Natural killer cell (primary cell): ENCODE data around the gene SLC35E4. TPM values are rescaled to one million over a fixed set of nuclear protein-coding genes. Genes with fewer than 3 reads are reported as not detected.

Experiments
- ATAC-seq, 3 donors: fragments of 150-1000 bp in 2 of 3; fragments of 200-7000 bp in 1 of 3; cut with Tn5 transposase; 1 replicate in 1 of 3; 2 replicates in 2 of 3; pipeline ENCODE4 v1.10.0; 2021; ENCODE audit warnings: mild to moderate bottlenecking in 2 of 3, moderate library complexity in 2 of 3
- DNase-seq, 2 donors: peaks; one replicate each; pipeline versions ENCODE4 v3.0.0 to v3.0.0-alpha.2; 2013 to 2021; ENCODE audit warnings: mixed read lengths in 1 of 2
- H3K27ac ChIP-seq: one replicate; pipeline ENCODE4 v1.5.1; 2013; ENCODE audit warnings: mild to moderate bottlenecking, low read length
- H3K27me3 ChIP-seq: one replicate; pipeline ENCODE4 v1.6.1; 2013; ENCODE audit warnings: low read length; ENCODE audit not compliant: control insufficient read depth, insufficient read depth
- H3K36me3 ChIP-seq: one replicate; pipeline ENCODE4 v1.6.1; 2013; ENCODE audit warnings: low read length; ENCODE audit not compliant: control insufficient read depth, insufficient read depth
- H3K4me1 ChIP-seq: one replicate; pipeline ENCODE4 v1.6.1; 2013; ENCODE audit warnings: low read length; ENCODE audit not compliant: control insufficient read depth, insufficient read depth
- H3K4me3 ChIP-seq: one replicate; pipeline ENCODE4 v1.5.1; 2013; ENCODE audit warnings: low read length
- H3K9me3 ChIP-seq: one replicate; pipeline ENCODE4 v1.6.1; 2013; ENCODE audit warnings: low read length; ENCODE audit not compliant: control insufficient read depth, insufficient read depth
- H3K27ac Mint-ChIP-seq, 2 donors: one replicate each; pipeline ENCODE4 v1.8.0; 2022; ENCODE audit warnings: mild to moderate bottlenecking in 2 of 2, mixed read lengths in 2 of 2, moderate library complexity in 1 of 2
- H3K27me3 Mint-ChIP-seq, 2 donors: one replicate each; pipeline ENCODE4 v1.8.0; 2022; ENCODE audit warnings: low read depth in 2 of 2, mixed read lengths in 2 of 2
- H3K36me3 Mint-ChIP-seq: one replicate; pipeline ENCODE4 v1.8.0; 2022; ENCODE audit warnings: mixed read lengths
- H3K4me1 Mint-ChIP-seq, 2 donors: one replicate each; pipeline ENCODE4 v1.8.0; 2022; ENCODE audit warnings: mixed read lengths in 2 of 2
- H3K4me3 Mint-ChIP-seq: one replicate; pipeline ENCODE4 v1.8.0; 2022; ENCODE audit warnings: mild to moderate bottlenecking, moderate library complexity, mixed read lengths
- H3K9me3 Mint-ChIP-seq, 2 donors: one replicate each; pipeline ENCODE4 v1.8.0; 2022; ENCODE audit warnings: mixed read lengths in 2 of 2
- WGBS: methylation state at CpG from one replicate; pipeline ENCODE4 v1.1.7; 2013; ENCODE audit warnings: missing lambda C conversion rate; ENCODE audit not compliant: insufficient coverage; 5-methylcytosine and 5-hydroxymethylcytosine counted together
- intact Hi-C: fragments of 100-400 bp; cut with micrococcal nuclease; formaldehyde crosslinking; loops from one replicate; pipeline ENCODE4 v1.14.2; 2022
- total RNA-seq, 4 donors: library from RNA; stranded (reverse); fragments of 120-200 nt in 1 of 4; gene quantifications; one replicate each; pipeline versions ENCODE4 v1.2.3 to v1.2.4, GENCODE V29; 2013 to 2022
- TF ChIP-seq, protein P1 (sequence below): fragments of 200-600 bp; IDR thresholded peaks from one replicate; pipeline ENCODE4 v1.8.0; 2022; ENCODE audit warnings: antibody characterized with exemption

Gene SLC35E4
- total RNA-seq, 3 donors from 2014 or later (not counting 1 experiment from before 2014, with no cell fraction given): 2.9 to 5.8 (median 2.9) TPM

DNA sequence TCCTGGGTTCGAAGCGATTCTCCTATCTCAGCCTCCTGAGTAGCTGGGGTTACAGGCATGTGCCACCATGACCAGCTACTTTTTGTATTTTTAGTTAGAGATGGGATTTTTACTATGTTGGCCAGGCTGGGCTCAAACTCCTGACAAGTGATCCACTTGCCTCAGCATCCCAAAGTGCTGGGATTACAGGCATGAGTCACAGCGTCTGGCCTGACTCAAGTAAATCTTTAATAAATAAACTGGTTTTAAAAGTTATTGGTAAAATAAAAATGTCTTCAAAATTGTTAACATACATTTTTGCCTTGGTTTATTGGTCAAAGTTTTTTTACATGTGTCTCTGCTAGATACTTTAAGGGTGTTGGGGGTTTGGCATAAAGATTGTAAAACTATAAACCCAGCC lies 36.6 kb upstream of the SLC35E4 start:
- H3K4me1 ChIP-seq: no peaks in the 10 kb centered on the region
- ATAC-seq (no peak), DNase-seq (no peak)
- no peaks in the 10 kb centered on the region for H3K36me3 ChIP-seq
- Mint-ChIP-seq H3K9me3 (no peaks in the 10 kb centered on the region), H3K36me3 (no peaks in the 10 kb centered on the region), H3K27ac (no peak overlapping the region), H3K4me3 (no peak overlapping the region), H3K27me3 (no peaks in the 10 kb centered on the region), H3K4me1 (no peaks in the 10 kb centered on the region)
- intact Hi-C loops: no loop called here
- 98% methylated on average over 2 of the region's 3 CpGs for WGBS
- H3K9me3 ChIP-seq: no peaks in the 10 kb centered on the region
- no peak overlapping the region for H3K27ac ChIP-seq
- H3K27me3 ChIP-seq: no peaks in the 10 kb centered on the region
- TF ChIP-seq, protein P1, sequence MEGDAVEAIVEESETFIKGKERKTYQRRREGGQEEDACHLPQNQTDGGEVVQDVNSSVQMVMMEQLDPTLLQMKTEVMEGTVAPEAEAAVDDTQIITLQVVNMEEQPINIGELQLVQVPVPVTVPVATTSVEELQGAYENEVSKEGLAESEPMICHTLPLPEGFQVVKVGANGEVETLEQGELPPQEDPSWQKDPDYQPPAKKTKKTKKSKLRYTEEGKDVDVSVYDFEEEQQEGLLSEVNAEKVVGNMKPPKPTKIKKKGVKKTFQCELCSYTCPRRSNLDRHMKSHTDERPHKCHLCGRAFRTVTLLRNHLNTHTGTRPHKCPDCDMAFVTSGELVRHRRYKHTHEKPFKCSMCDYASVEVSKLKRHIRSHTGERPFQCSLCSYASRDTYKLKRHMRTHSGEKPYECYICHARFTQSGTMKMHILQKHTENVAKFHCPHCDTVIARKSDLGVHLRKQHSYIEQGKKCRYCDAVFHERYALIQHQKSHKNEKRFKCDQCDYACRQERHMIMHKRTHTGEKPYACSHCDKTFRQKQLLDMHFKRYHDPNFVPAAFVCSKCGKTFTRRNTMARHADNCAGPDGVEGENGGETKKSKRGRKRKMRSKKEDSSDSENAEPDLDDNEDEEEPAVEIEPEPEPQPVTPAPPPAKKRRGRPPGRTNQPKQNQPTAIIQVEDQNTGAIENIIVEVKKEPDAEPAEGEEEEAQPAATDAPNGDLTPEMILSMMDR: no peak
- H3K4me3 ChIP-seq: no peak overlapping the region

GRCh38 chr22:30600921-30601320 lies 34.7 kb upstream of the SLC35E4 start:
- Histone ChIP-seq H3K4me3 (no peak overlapping the region), H3K4me1 (peaks cover 7% of the 10 kb centered on the region), H3K27me3 (no peaks in the 10 kb centered on the region), H3K9me3 (no peaks in the 10 kb centered on the region), H3K27ac (no peak overlapping the region), H3K36me3 (no peaks in the 10 kb centered on the region)
- H3K9me3 Mint-ChIP-seq: no peaks in the 10 kb centered on the region
- H3K4me1 Mint-ChIP-seq: peaks cover 5 to 7% of the 10 kb centered on the region in 2 donors
- H3K36me3 Mint-ChIP-seq: no peaks in the 10 kb centered on the region
- H3K27ac Mint-ChIP-seq: no peak overlapping the region
- ATAC-seq (no peak), DNase-seq (no peak)
- TF ChIP-seq, protein P1: no peak
- no peaks in the 10 kb centered on the region for H3K27me3 Mint-ChIP-seq
- no peak overlapping the region for H3K4me3 Mint-ChIP-seq
- intact Hi-C loops: no loop called here
- 43% methylated on average over 3 of the region's 3 CpGs for WGBS

DNA sequence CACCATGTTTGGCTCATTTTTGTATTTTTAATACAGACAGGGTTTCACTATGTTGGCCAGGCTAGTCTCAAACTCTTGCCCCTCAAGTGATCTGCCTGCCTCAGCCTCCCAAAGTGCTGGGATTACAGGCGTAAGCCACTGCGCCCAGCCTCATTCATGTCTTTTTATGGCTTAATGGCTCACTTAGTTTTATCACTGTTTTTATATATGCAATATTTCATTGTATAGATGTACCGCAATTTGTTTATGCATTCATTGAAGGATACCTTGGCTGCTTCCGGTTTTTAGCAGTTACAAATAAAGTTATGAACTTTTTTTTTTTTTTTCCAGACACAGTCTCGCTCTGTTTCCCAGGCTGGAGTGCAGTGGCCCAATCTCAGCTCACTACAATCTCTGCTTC lies 34.1 kb upstream of the SLC35E4 start:
- H3K27me3 ChIP-seq: no peaks in the 10 kb centered on the region
- no peak for DNase-seq
- intact Hi-C loops: no loop called here
- Mint-ChIP-seq H3K36me3 (no peaks in the 10 kb centered on the region), H3K27me3 (no peaks in the 10 kb centered on the region), H3K9me3 (no peaks in the 10 kb centered on the region), H3K4me1 (peaks cover 8 to 12% of the 10 kb centered on the region in 2 donors), H3K27ac (no peak overlapping the region), H3K4me3 (no peak overlapping the region)
- no peaks in the 10 kb centered on the region for H3K36me3 ChIP-seq
- no peak overlapping the region for H3K4me3 ChIP-seq
- peaks cover 12% of the 10 kb centered on the region for H3K4me1 ChIP-seq
- no peaks in the 10 kb centered on the region for H3K9me3 ChIP-seq
- no peak for ATAC-seq
- TF ChIP-seq, protein P1: no peak
- WGBS: 99% methylated on average over 5 of the region's 5 CpGs
- H3K27ac ChIP-seq: no peak overlapping the region

DNA sequence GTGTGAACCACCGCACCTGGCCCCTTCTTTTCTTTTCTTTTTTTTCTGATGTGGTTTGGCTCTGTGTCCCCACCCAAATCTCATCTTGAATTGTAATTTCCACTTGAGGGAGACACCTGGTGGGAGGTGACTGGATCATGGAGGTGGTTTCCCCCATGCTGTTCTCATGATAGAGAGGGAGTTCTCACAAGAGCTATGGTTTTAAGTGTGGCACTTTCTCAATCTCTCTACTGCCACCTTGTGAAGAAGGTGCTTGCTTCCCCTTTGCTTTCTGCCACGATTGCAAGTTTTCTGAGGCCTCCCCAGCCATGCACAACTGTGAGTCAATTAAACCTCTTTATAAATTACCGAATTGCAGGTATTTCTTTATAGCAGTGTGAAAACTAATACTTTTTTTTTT lies 33.5 kb upstream of the SLC35E4 start:
- H3K4me3 ChIP-seq: no peak overlapping the region
- DNase-seq (peak in 1 of 2 donors; percentile 59), ATAC-seq (peak in 2 of 3 donors; percentile 27 to 43)
- H3K9me3 ChIP-seq: no peaks in the 10 kb centered on the region
- Mint-ChIP-seq H3K27me3 (no peaks in the 10 kb centered on the region), H3K27ac (peak overlapping the region in 1 of 2 donors; percentile 54), H3K9me3 (no peaks in the 10 kb centered on the region), H3K4me1 (peaks cover 9 to 17% of the 10 kb centered on the region in 2 donors), H3K4me3 (no peak overlapping the region), H3K36me3 (no peaks in the 10 kb centered on the region)
- intact Hi-C loops: no loop called here
- WGBS: 71% methylated on average over 3 of the region's 3 CpGs
- no peaks in the 10 kb centered on the region for H3K36me3 ChIP-seq
- H3K27ac ChIP-seq: no peak overlapping the region
- TF ChIP-seq, protein P1: no peak
- no peaks in the 10 kb centered on the region for H3K27me3 ChIP-seq
- peaks cover 18% of the 10 kb centered on the region for H3K4me1 ChIP-seq
